Duodenal mucosa (tissue), 2 donors: ENCODE data around the gene ZBTB8B.
"Not testable (repeated sequence)": the region's sequence is repeated elsewhere in the genome, so short reads cannot be mapped to it uniquely, and the experiment has no call there.

Experiments used
- H3K27ac ChIP-seq: one replicate; pipeline ENCODE4 v1.7.0; 2013; ENCODE audit warnings: low read depth, low read length
- H3K27me3 ChIP-seq, 2 donors: one replicate each; pipeline ENCODE4 v1.7.0; 2013; ENCODE audit warnings: low read length in 2 of 2, control low read depth in 1 of 2; ENCODE audit not compliant: insufficient read depth in 2 of 2, control insufficient read depth in 1 of 2
- H3K36me3 ChIP-seq, 2 donors: one replicate each; pipeline ENCODE4 v1.7.0; 2013; ENCODE audit warnings: low read length in 2 of 2, control low read depth in 1 of 2; ENCODE audit not compliant: insufficient read depth in 2 of 2, control insufficient read depth in 1 of 2
- H3K4me1 ChIP-seq, 2 donors: one replicate each; pipeline ENCODE4 v1.7.0; 2013; ENCODE audit warnings: low read length in 2 of 2, control low read depth in 1 of 2; ENCODE audit not compliant: insufficient read depth in 2 of 2, control insufficient read depth in 1 of 2
- H3K4me3 ChIP-seq, 2 donors: one replicate each; pipeline ENCODE4 v1.7.0; 2013; ENCODE audit warnings: low read length in 2 of 2, low read depth in 1 of 2
- H3K9ac ChIP-seq, 2 donors: one replicate each; pipeline ENCODE4 v1.7.0; 2013; ENCODE audit warnings: low read length in 2 of 2, low read depth in 1 of 2
- H3K9me3 ChIP-seq, 2 donors: one replicate each; pipeline ENCODE4 v1.7.0; 2013; ENCODE audit warnings: low read length in 2 of 2, control low read depth in 1 of 2; ENCODE audit not compliant: control insufficient read depth in 1 of 2

The ZBTB8B gene

GRCh38 chr1:32468791-32469190 lies 3.9 kb downstream of the ZBTB8B start:
- no peaks in the 10 kb centered on the region for H3K9me3 ChIP-seq
- H3K9ac ChIP-seq, result no peak overlapping the region
- peaks cover 0 to 13% of the 10 kb centered on the region in 2 donors for H3K4me1 ChIP-seq
- no peak overlapping the region for H3K4me3 ChIP-seq
- peaks cover 31 to 36% of the 10 kb centered on the region in 2 donors for H3K27me3 ChIP-seq
- H3K27ac ChIP-seq, result no peak overlapping the region
- no peaks in the 10 kb centered on the region for H3K36me3 ChIP-seq

DNA sequence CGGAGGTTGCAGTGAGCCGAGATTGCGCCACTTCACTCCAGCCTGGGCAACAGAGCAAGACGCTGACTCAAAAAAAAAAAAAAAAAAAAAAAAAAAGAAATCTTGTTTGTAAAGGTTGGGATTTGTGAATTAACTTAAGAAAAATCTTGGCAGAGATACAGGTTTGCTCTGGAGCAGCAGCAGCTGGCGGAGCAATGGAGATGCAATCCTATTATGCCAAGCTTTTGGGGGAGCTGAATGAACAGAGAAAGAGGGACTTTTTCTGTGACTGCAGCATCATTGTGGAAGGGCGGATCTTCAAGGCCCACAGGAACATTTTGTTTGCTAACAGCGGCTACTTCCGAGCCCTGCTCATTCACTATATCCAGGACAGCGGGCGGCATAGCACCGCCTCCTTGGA lies 5.6 kb downstream of the ZBTB8B start:
- Histone ChIP-seq H3K27ac (no peak overlapping the region), H3K4me3 (no peak overlapping the region), H3K9ac (no peak overlapping the region), H3K27me3 (peaks cover 15 to 20% of the 10 kb centered on the region in 2 donors), H3K36me3 (no peaks in the 10 kb centered on the region), H3K4me1 (peaks cover 0 to 2% of the 10 kb centered on the region in 2 donors), H3K9me3 (no peaks in the 10 kb centered on the region)

DNA sequence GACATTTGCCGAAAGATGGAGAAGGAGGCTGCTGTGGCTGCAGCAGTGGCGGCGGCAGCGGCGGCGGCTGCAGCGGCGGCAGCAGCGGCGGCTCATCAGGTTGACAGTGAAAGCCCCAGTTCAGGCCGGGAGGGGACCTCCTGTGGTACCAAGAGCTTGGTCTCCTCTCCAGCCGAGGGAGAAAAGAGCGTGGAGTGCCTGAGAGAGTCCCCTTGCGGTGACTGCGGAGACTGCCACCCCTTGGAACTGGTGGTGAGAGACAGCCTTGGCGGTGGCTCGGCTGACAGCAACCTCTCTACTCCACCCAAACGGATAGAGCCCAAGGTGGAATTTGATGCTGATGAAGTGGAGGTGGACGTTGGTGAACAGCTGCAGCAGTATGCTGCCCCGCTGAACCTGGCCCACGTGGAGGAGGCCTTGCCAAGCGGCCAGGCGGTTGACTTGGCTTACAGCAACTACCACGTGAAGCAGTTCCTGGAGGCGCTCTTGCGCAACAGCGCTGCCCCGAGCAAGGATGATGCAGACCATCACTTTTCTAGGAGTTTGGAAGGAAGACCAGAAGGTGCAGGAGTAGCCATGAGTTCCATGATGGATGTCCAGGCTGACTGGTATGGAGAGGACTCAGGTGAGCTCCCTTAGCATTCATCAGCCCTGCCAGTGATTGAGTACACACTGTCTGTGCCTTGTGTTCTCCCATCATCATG lies 6.3 kb downstream of the ZBTB8B start:
- Histone ChIP-seq H3K27me3 (peaks cover 8 to 14% of the 10 kb centered on the region in 2 donors), H3K27ac (no peak overlapping the region), H3K4me3 (no peak overlapping the region), H3K36me3 (no peaks in the 10 kb centered on the region), H3K4me1 (no peaks in the 10 kb centered on the region), H3K9me3 (no peaks in the 10 kb centered on the region), H3K9ac (no peak overlapping the region)

- Histone ChIP-seq H3K27me3 (peaks cover 5 to 13% of the 10 kb centered on the region in 2 donors), H3K27ac (no peak overlapping the region)
Measured at GRCh38 chr1:32471695-32472362, 7.0 kb downstream of the ZBTB8B start.

DNA sequence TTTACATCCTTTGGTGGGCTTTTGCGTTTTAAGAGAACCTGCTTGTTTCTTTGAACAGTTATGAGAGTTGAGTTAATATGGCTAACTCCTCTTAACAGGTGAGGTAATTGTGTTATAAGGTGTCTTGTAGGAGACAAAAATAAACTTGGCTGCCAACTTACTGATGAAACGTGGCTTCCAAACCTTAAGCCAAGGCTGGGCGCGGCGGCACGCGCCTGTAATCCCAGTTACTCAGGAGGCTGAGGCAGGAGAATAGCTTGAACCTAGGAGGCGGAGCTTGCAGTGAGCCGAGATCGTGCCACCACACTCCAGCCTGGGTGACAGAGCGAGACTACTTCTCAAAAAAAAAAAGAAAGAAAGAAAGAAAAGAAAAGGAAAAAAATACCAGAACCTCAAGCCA lies 8.1 kb downstream of the ZBTB8B start:
- H3K27ac ChIP-seq, H3K4me3 ChIP-seq, H3K36me3 ChIP-seq, H3K4me1 ChIP-seq, H3K9ac ChIP-seq, H3K9me3 ChIP-seq: not testable (repeated sequence)
- peaks cover 5 to 14% of the 10 kb centered on the region in 2 donors for H3K27me3 ChIP-seq

More at GRCh38 chr1:32471695-32472362, 7.0 kb downstream of the ZBTB8B start:
- Histone ChIP-seq H3K9ac (no peak overlapping the region), H3K9me3 (no peaks in the 10 kb centered on the region), H3K4me1 (no peaks in the 10 kb centered on the region), H3K36me3 (no peaks in the 10 kb centered on the region), H3K4me3 (no peak overlapping the region)

- no peak overlapping the region for H3K4me3 ChIP-seq
- peaks cover 5 to 10% of the 10 kb centered on the region in 2 donors for H3K27me3 ChIP-seq
- H3K36me3 ChIP-seq, result no peaks in the 10 kb centered on the region
- H3K27ac ChIP-seq, result no peak overlapping the region
- no peaks in the 10 kb centered on the region for H3K4me1 ChIP-seq
- H3K9ac ChIP-seq, result no peak overlapping the region
- H3K9me3 ChIP-seq, result no peaks in the 10 kb centered on the region
Measured at GRCh38 chr1:32474954-32475353, 10.1 kb downstream of the ZBTB8B start.

GRCh38 chr1:32480003-32480402 lies 15.1 kb downstream of the ZBTB8B start:
- Histone ChIP-seq H3K9me3 (no peaks in the 10 kb centered on the region), H3K27ac (no peak overlapping the region), H3K36me3 (no peaks in the 10 kb centered on the region), H3K27me3 (peaks cover 3 to 5% of the 10 kb centered on the region in 2 donors), H3K4me3 (no peak overlapping the region), H3K9ac (no peak overlapping the region), H3K4me1 (no peaks in the 10 kb centered on the region)

GRCh38 chr1:32480761-32481160 lies 15.9 kb downstream of the ZBTB8B start:
- no peaks in the 10 kb centered on the region for H3K4me1 ChIP-seq
- H3K9ac ChIP-seq, result no peak overlapping the region
- H3K27ac ChIP-seq, result no peak overlapping the region
- no peaks in the 10 kb centered on the region for H3K36me3 ChIP-seq
- no peaks in the 10 kb centered on the region for H3K9me3 ChIP-seq
- H3K4me3 ChIP-seq, result no peak overlapping the region
- peaks cover 3 to 6% of the 10 kb centered on the region in 2 donors for H3K27me3 ChIP-seq

DNA sequence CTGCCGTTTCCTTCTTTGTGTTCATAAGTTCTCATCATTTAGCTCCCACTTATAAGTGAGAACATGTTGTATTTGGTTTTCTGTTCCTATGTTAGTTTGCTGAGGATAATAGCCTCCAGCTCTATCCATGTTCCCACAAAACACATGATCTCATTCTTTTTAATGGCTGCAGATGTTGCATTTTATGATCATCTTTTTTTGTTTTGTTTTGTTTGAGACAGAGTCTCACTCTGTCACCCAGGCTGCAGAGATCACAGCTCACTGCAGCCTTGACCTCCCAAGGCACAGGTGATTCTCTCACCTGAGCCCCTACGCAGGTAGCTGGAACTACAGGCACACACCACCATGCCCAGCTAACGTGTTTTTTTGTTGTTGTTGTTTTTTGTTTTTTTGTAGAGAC lies 16.9 kb downstream of the ZBTB8B start:
- H3K4me3 ChIP-seq, H3K27ac ChIP-seq, H3K4me1 ChIP-seq: not testable (repeated sequence)

DNA sequence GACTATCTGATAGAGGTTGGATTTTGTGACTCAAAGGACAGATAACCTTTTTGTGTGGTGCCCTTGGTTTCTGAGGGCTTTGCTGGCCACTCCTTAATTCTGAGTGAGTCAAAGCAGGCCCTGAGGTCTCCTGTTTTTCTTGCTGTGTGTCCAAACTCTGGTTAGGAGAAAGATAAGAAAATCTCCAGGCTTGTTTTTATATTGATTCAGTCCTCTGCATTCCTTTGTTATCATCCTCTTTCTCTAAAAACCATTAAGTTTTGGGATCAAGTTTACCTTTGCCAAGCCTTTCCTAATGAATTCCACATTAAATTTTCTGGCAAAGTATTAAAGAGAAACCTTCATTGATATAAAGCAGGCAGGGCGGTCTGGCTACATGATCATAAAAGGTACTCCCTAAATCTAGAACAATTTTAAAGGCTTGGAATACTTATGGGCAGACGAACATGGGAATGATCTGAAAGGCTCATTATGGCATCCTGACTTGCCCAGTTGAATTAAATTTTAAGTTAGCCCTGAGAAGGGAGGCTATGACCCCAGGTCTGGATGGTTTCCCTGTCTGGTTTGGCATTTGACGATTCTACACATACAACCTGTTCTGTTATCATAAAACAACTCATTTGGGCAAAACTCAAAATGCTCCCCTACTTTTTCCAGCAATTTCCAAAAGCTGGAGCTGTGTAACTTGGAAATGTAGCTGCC lies 20.8 kb downstream of the ZBTB8B start:
- Histone ChIP-seq H3K9me3 (no peaks in the 10 kb centered on the region), H3K9ac (no peak overlapping the region), H3K27me3 (peaks cover 0 to 3% of the 10 kb centered on the region in 2 donors), H3K4me3 (no peak overlapping the region), H3K27ac (no peak overlapping the region), H3K4me1 (no peaks in the 10 kb centered on the region), H3K36me3 (no peaks in the 10 kb centered on the region)

More for the DNA sequence above, 16.9 kb downstream of the ZBTB8B start:
- H3K9me3 ChIP-seq, H3K27me3 ChIP-seq, H3K9ac ChIP-seq, H3K36me3 ChIP-seq: not testable (repeated sequence)
